Kidney glomerular epithelial cell (primary cell): ENCODE measurements around the gene TEX28.
"Not testable (repeated sequence)": the region's sequence is repeated elsewhere in the genome, so short reads cannot be mapped to it uniquely, and the experiment has no call there.

Source experiments
- DNase-seq: peaks from one replicate; lab custom pipeline; 2025; lab: John Stamatoyannopoulos, UW

The TEX28 gene

GRCh38 chrX:154247377-154248045, 47.4 kb downstream of the TEX28 start:
- not testable (repeated sequence) for DNase-seq

GRCh38 chrX:154239982-154240503, 54.9 kb downstream of the TEX28 start:
- DNase-seq, result not testable (repeated sequence)

- not testable (repeated sequence) for DNase-seq
Observed at GRCh38 chrX:154238939-154239559, 55.9 kb downstream of the TEX28 start.

- DNase-seq, result not testable (repeated sequence)
Observed at GRCh38 chrX:154233620-154234019, 61.3 kb downstream of the TEX28 start.

GRCh38 chrX:154231443-154231842, 63.5 kb downstream of the TEX28 start:
- not testable (repeated sequence) for DNase-seq

- not testable (repeated sequence) for DNase-seq
Observed at GRCh38 chrX:154226706-154227105, 68.2 kb downstream of the TEX28 start.

GRCh38 chrX:154225292-154225691, 69.6 kb downstream of the TEX28 start:
- DNase-seq, result not testable (repeated sequence)
